Embryonic facial prominence (tissue), 1 donor: ENCODE measurements around the gene KRR1.

ENCODE experiments used
- DNase-seq: peaks from one replicate; pipeline ENCODE4 v3.0.0-alpha.2; 2016; ENCODE audit errors: extremely low spot score

KRR1 gene

GRCh38 chr12:75511116-75512048 lies at the start of gene KRR1:
TSS of gene KRR1 (minus strand) at chr12:75511609. CDS start at chr12:75511597, 12 bp downstream.
- peak; percentile 97 for DNase-seq

- DNase-seq: peak; percentile 37
Measured at GRCh38 chr12:75560167-75560566, 48.8 kb upstream of the KRR1 start.

- DNase-seq: no peak
Measured at GRCh38 chr12:75558287-75558686, 46.9 kb upstream of the KRR1 start.

- DNase-seq: no peak
Measured at GRCh38 chr12:75556311-75556899, 45.0 kb upstream of the KRR1 start.

GRCh38 chr12:75554556-75554880 lies 43.1 kb upstream of the KRR1 start:
- no peak for DNase-seq

GRCh38 chr12:75553836-75554555 lies 42.6 kb upstream of the KRR1 start:
- no peak for DNase-seq

GRCh38 chr12:75553398-75553797 lies 42.0 kb upstream of the KRR1 start:
- no peak for DNase-seq

- no peak for DNase-seq
Measured at GRCh38 chr12:75551477-75551876, 40.1 kb upstream of the KRR1 start.

GRCh38 chr12:75550401-75551240 lies 39.2 kb upstream of the KRR1 start:
- DNase-seq: no peak

- DNase-seq: no peak
Measured at GRCh38 chr12:75549989-75550388, 38.6 kb upstream of the KRR1 start.

GRCh38 chr12:75548879-75549278 lies 37.5 kb upstream of the KRR1 start:
- no peak for DNase-seq

- DNase-seq: no peak
Measured at GRCh38 chr12:75545636-75546035, 34.2 kb upstream of the KRR1 start.

- DNase-seq: no peak
Measured at GRCh38 chr12:75543529-75543928, 32.1 kb upstream of the KRR1 start.

GRCh38 chr12:75542942-75543341 lies 31.5 kb upstream of the KRR1 start:
- no peak for DNase-seq

- DNase-seq: no peak
Measured at GRCh38 chr12:75539889-75540288, 28.5 kb upstream of the KRR1 start.

- DNase-seq: no peak
Measured at GRCh38 chr12:75533239-75533638, 21.8 kb upstream of the KRR1 start.

GRCh38 chr12:75529826-75530225 lies 18.4 kb upstream of the KRR1 start:
- DNase-seq: no peak

- no peak for DNase-seq
Measured at GRCh38 chr12:75529316-75529715, 17.9 kb upstream of the KRR1 start.

- DNase-seq: no peak
Measured at GRCh38 chr12:75528692-75529091, 17.3 kb upstream of the KRR1 start.

GRCh38 chr12:75528272-75528671 lies 16.9 kb upstream of the KRR1 start:
- DNase-seq: no peak

- peak; percentile 56 for DNase-seq
Measured at GRCh38 chr12:75526655-75527511, 15.5 kb upstream of the KRR1 start.
